Measurements from ENCODE around the gene SARDH.

- TF ChIP-seq POLR2A (IDR thresholded peaks at IDR 0.05) (no peak), CTCF (IDR thresholded peaks at IDR 0.05) (no peak)
Measured at GRCh38 chr9:133639613-133640012, 98.5 kb downstream of the SARDH start.

Data from breast epithelium (tissue), 3 donors.